Measurements from ENCODE around the gene KDM5D.

DNA sequence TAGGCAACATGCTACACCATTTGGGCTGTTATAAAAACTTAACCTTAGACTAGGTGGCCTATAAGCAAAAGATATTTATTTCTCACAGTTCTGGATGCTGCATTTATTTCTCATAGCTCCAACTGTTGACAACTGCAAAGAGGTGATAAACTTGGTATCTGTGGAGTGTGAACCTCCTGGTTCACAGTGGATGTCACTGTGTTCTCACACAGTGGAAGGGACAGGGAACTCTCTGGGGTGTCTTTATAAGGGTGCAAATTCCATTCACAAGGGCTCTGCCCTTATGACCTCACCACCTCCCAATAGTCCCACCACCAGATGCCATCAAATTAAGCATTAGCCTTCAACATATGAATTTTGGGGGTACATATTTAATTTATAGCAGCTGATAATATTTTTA is 46.0 kb downstream of the KDM5D start:
- no peak for TF ChIP-seq POLR2AphosphoS5 (IDR thresholded peaks at IDR 0.05)
- TF ChIP-seq POLR2A (IDR thresholded peaks at IDR 0.05), result no peak
- TF ChIP-seq, protein P1, sequence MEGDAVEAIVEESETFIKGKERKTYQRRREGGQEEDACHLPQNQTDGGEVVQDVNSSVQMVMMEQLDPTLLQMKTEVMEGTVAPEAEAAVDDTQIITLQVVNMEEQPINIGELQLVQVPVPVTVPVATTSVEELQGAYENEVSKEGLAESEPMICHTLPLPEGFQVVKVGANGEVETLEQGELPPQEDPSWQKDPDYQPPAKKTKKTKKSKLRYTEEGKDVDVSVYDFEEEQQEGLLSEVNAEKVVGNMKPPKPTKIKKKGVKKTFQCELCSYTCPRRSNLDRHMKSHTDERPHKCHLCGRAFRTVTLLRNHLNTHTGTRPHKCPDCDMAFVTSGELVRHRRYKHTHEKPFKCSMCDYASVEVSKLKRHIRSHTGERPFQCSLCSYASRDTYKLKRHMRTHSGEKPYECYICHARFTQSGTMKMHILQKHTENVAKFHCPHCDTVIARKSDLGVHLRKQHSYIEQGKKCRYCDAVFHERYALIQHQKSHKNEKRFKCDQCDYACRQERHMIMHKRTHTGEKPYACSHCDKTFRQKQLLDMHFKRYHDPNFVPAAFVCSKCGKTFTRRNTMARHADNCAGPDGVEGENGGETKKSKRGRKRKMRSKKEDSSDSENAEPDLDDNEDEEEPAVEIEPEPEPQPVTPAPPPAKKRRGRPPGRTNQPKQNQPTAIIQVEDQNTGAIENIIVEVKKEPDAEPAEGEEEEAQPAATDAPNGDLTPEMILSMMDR (IDR thresholded peaks at IDR 0.05), result no peak
- TF ChIP-seq EP300 (IDR thresholded peaks at IDR 0.05), result no peak
